Measurements from ENCODE around the gene DPP6.

Gene DPP6

DNA sequence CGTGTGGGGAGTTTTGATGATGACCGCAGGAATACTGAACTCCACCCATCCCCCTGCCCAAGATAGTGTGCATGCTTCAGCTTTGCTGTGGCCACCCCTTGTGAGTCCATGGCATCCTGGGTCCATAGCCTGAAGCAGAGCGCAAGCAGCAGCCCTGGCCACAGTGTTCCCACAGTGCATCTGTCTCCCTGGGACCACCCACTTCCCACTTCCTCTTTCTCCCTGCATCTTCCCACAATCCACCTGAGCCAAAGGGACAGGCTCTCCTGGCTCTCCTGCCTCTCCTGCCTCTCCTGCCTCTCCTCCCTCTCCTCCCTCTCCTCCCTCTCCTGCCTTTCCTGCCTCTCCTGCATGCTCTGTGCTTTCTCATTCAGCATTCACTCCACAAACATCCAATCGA lies 800.0 kb downstream of the DPP6 start:
- DNase-seq: no peak

DNA sequence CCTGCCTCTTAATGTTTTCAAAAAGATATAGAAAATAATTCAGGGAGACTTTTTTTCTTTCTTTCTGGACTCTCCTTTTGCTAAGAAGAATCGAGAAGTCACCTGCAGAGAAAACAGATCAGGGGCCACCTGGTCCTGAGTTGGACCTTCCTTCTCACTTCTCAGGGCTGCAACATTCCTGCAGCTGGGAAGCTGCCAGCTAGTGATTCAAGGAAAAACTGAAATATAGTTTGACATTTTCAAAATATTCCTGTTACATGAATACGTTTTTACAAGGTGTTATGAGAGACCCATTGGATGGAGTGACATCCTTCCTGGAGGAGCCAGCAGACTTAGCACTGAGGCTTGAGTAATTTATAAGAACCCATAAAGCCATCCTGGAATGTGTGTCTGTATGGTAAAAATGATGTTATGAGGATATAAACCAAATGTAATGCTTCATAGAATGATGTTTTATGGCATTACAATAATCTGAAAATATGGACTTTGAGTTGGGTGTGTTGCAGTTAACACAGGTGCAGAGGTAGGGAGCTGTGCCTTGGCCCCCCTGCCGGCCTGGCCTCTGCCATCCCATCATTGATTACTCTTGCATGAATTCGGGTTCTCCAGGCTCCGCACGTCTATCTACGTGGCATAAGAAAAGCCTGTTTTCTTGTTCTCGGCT lies 801.0 kb downstream of the DPP6 start:
- DNase-seq: no peak

DNA sequence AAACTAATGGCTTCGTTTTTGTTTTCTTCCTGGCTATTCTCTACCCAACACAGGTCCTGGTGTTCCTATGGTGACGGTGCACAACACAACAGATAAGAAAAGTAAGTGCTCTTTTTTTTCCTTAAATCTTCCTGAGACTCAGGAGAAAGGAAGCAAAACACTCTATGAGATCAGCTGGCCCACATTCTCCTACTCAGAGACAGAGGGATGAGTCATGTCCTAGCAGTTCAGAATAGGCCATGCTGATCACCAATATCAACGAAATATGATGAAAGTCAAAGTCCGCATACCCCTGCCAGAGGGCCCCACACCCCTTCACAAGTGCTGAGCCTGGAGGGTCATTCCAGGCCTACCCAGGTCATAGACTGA lies 801.5 kb downstream of the DPP6 start:
- no peak for DNase-seq

DNA sequence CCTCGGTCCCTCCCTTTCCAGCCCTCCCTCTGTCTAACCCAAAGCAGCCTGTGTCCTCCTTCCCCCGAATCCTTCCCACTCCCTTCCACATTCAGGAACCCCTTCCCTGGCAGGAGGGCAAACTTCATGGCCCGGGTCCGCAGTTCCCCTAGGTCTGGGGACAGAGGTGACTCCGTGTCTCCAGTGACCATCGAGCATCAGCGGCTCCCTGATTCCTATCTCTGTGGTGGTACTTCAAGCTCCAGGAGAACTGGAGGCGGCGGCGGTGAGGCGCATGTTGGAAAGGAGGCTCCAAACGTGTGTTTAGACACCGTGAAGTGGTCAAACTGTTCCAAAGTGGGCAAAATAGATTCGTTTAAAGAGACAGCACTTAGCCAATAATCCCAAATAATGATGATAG lies 802.6 kb downstream of the DPP6 start:
- DNase-seq: no peak

GRCh38 chr7:154855366-154855765 lies 803.2 kb downstream of the DPP6 start:
- no peak for DNase-seq

GRCh38 chr7:154856733-154857132 lies 804.5 kb downstream of the DPP6 start:
- DNase-seq: no peak

GRCh38 chr7:154857240-154857639 lies 805.0 kb downstream of the DPP6 start:
- DNase-seq: no peak

DNA sequence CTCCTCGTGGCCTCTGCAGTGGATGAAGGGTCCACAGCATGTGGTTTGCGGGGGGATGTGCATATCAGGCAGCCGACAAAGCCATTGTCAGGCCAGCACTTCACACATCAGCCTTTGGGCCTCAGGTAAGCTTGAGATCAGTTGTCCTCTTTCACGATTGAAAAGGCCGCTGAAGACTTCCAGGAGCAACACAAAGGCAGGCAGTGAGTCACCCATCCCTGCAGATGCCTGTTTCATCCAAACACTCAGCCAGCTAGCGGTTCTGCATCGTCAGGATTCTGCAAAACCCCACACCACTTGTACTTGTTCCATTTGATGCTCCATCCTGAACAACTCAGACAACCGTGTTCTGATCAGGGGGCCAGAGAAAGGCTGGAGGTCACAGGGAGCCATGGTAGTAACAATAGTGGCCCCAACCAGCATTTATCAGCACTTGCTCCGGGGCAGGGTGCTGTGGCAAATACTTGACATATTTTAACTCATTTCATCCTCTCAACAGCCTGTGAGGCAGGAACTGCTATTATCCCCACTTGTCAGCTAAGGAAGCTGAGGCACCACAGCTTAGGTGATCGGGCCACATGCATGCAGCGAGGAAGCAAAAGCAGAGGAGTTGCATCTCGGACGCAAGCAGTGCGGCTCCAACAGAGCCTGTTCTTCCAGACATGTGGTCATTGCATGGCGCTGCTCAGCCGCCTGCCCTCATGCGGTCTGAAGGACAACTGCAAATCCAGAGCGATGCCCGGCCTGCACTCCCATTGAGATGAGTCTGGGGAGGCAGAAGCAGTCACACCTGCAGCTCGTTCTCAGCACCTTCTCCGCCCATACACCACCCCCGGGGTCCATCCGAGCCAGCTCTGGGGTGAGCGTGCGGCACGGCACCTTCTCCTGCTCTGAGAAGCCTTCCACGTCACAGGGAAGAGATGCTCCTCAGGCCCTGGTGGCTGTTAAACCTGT lies 805.8 kb downstream of the DPP6 start:
- no peak for DNase-seq

DNA sequence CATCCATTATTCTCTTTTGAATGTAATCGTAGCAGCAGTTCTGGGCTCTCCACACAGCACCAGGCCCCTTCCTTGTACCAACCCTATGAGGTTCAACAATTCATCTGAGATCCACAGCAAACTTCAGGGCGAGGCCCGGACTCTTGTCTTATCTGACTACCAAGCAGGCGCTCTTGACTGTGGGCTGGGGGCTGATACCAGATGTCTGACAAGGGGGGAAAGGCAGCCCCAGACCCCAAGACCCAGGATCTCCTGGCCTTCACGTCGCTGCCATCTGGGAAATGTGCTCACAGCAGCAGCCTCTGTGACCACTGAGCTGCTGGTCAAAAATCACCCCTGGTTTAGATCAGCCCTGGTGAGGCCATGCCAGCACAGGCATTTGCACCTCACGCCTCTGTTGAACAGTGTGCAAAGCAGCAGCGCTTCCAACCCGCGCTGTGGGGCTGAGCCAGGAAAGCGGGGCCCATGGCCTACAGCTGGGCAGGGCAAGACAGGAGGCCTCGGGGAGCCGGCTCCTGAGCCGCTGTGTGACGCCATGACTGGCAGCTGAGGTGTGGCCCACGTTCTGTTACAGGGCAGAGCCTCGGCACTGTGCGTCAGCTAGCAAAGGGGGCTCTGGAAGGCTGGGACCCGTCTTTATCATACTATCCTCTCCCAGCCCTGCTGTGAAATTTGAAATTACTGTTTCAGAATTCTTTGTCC lies 806.8 kb downstream of the DPP6 start:
- no peak for DNase-seq

GRCh38 chr7:154859747-154860620 lies 807.8 kb downstream of the DPP6 start:
- no peak for DNase-seq

DNA sequence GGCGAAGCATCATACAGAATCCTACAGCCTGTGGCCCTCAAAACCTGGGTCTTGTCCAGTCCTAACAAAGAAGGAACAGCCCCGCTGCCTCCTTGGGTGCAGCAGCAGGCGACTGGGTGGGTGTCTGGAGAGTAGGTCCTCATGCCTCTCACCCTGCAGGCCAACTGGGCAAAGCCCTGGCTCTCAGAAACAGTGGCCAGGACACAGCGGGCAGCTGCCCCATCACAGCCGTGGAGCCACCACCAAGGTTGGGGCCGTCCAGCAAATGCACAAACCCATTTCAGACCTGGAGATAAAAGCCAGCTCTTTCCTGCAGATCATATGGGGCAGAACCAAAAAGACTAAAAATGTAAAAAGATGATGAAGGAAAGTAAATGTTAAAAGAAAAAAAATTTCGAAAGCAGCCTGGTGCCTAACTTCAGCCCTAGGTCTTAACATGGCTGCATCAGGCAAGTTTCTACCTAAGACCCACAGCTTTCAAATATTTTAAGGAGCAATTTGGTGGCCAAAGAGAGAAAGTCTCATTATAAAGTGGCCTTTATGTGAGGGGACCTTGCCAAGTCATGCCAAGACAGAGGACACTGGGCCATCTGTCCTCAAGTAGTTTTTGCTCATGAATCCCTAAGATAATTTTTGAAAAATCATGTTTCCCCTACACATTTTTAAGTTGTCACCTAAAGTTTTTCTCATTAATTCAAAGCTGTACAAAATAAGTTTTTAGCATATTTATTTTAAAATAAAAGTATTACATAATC lies 808.6 kb downstream of the DPP6 start:
- no peak for DNase-seq

GRCh38 chr7:154861589-154861988 lies 809.4 kb downstream of the DPP6 start:
- DNase-seq: no peak

DNA sequence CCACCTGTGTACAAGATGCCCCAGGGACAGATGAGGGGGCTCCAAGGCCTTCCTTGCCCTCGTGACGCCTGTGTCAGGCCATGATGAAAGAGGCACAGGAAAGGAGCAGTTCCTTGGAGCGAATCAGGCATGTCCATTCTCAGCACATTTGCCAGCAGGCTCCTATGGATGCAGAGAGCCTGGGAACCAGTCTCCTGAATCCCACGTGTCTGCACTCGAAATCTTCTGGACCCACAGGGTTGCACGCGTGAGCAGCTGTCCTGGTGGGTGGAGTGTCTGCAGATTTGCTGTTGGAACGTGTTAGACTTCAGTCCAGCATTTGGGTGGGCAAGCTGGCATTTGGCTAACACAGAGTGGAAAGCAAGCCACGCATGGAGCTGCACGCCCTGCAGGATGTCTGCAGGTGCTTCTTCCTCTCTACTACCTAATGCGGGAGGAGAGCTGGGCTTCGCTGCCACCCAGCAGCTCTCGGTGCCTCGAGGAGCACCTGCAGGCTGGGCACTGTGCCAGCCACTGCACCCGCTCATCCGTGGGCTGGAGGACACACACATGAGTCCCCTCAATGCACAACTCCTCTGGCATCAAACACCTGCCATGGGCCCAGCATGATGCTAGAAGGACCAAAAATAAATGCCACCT lies 810.1 kb downstream of the DPP6 start:
- DNase-seq: no peak

DNA sequence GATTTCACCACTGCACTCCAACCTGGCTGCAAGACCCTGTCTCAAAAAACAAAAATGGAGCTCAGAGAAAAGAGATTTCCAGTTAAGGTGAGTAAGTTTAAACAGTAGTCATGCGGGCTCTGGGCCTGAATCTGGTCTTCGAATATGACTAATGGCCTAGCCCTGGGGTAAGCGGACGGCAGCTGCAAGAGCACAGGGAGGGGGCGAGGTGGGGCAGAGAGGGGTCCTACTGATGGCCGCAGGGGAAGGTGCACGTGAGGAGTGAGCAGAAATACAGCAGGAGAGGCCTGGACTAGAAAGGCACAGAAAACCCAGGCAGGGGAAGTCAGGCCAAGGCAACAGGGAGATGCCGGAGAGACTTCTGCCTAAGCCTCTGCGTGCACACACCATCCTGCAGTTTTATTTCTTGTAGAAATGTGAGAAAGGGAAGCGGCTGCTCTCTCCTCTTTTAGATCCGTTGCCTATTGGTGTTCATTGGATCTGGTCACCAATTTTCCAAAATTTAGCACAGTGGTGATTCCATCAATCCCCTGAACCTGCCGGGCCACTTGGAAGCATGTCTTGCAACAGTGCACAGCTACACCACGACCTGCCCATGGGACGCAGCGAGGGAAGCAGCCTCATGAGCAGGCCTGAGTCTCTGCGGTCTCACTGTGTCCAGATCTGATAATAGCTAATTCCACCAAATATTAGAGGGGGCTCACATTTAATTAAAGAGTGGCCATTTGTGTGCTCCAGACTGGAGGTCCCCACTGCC lies 811.7 kb downstream of the DPP6 start:
- no peak for DNase-seq

GRCh38 chr7:154864523-154864891 lies 812.3 kb downstream of the DPP6 start:
- no peak for DNase-seq

- no peak for DNase-seq
Measured at GRCh38 chr7:154865984-154866685, 813.9 kb downstream of the DPP6 start.

- no peak for DNase-seq
Measured at GRCh38 chr7:154867068-154867467, 814.9 kb downstream of the DPP6 start.

GRCh38 chr7:154868921-154869320 lies 816.7 kb downstream of the DPP6 start:
- DNase-seq: no peak

- DNase-seq: no peak
Measured at GRCh38 chr7:154869436-154869835, 817.2 kb downstream of the DPP6 start.

DNA sequence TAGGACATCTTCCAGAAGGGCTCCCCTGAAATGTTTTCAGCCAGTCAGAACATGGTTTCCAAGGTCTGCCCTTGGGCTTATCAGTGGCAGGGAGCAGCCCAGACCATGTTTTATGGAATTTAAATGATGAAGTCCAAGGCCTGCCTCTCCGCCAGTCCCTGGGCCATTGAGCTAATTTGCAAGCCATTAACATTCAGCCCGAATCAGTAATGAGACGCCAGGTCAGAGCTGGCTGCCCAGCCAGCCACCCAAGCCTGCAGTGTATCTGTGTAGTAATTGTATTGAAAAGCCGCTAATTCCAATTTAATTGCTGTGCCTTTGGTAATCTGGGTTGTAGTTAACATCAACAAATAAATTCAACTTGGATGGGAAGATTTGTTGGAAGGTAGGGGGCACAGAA lies 819.3 kb downstream of the DPP6 start:
- no peak for DNase-seq
